ENCODE measurements around the gene ACTC1.

Gene ACTC1

GRCh38 chr15:34755419-34755773 lies 40.0 kb downstream of the ACTC1 start:
- DNase-seq, result no peak

- DNase-seq, result no peak
These were observed 40.5 kb downstream of the ACTC1 start, which contains the start of gene GJD2 for GRCh38 chr15:34754674-34755418. Gene GJD2 (minus strand): TSS chr15:34754998. CDS start chr15:34754488, 510 bp downstream.

GRCh38 chr15:34754171-34754601 lies 41.2 kb downstream of the ACTC1 start:
- DNase-seq, result no peak

GRCh38 chr15:34753236-34753894 lies 42.0 kb downstream of the ACTC1 start:
- DNase-seq, result peak; percentile 55

GRCh38 chr15:34749691-34750090 lies 45.7 kb downstream of the ACTC1 start:
- no peak for DNase-seq

Data from EL (cell line).